Thyroid gland (tissue), 4 donors: ENCODE results near the gene MAGEB16.

Source experiments
- CTCF ChIP-seq, 6 experiments: fragments of 200-600 bp in 3 of 6; fragments of 450-650 bp in 3 of 6; sonication (generic) in 3 of 6; IDR thresholded peaks; one replicate each; pipeline ENCODE4 v1.5.1; 2016 to 2019; ENCODE audit warnings: antibody characterized with exemption in 6 of 6, mild to moderate bottlenecking in 2 of 6, inconsistent platforms in 1 of 6, moderate library complexity in 1 of 6
- POLR2A ChIP-seq, 2 donors: fragments of 450-650 bp; IDR thresholded peaks; one replicate each; pipeline ENCODE4 v1.6.1; 2017; ENCODE audit warnings: antibody characterized with exemption in 2 of 2, mild to moderate bottlenecking in 2 of 2, moderate library complexity in 1 of 2

GRCh38 chrX:35809781-35810180, 11.6 kb downstream of the MAGEB16 start:
- TF ChIP-seq CTCF (IDR thresholded peaks at IDR 0.05) = no peak
- no peak for TF ChIP-seq POLR2A (IDR thresholded peaks at IDR 0.05)
